Rectal smooth muscle tissue (tissue), 1 donor: ENCODE data around the gene ATAD3B.
"Not testable (repeated sequence)": the region's sequence is repeated elsewhere in the genome, so short reads cannot be mapped to it uniquely, and the experiment has no call there.

Experiments
- H3K27ac ChIP-seq: one replicate; pipeline ENCODE4 v1.7.0; 2013; ENCODE audit warnings: low read depth, low read length, inconsistent platforms
- H3K27me3 ChIP-seq: one replicate; pipeline ENCODE4 v1.7.0; 2013; ENCODE audit warnings: low read length; ENCODE audit not compliant: control insufficient read depth, insufficient read depth
- H3K36me3 ChIP-seq: one replicate; pipeline ENCODE4 v1.7.0; 2013; ENCODE audit warnings: low read length; ENCODE audit not compliant: control insufficient read depth, insufficient read depth
- H3K4me1 ChIP-seq: one replicate; pipeline ENCODE4 v1.7.0; 2013; ENCODE audit warnings: low read length; ENCODE audit not compliant: control insufficient read depth, insufficient read depth
- H3K4me3 ChIP-seq: one replicate; pipeline ENCODE4 v1.7.0; 2013; ENCODE audit warnings: low read length
- H3K9ac ChIP-seq: one replicate; pipeline ENCODE4 v1.7.0; 2013; ENCODE audit warnings: low read length

Gene ATAD3B

GRCh38 chr1:1482856-1483255 is 11.3 kb downstream of the ATAD3B start:
- Histone ChIP-seq H3K9ac (no peak overlapping the region), H3K27ac (no peak overlapping the region), H3K27me3 (no peaks in the 10 kb centered on the region), H3K4me1 (no peaks in the 10 kb centered on the region), H3K4me3 (no peak overlapping the region), H3K36me3 (peaks cover 20% of the 10 kb centered on the region)

- H3K9ac ChIP-seq = no peak overlapping the region
- H3K4me1 ChIP-seq = no peaks in the 10 kb centered on the region
- no peaks in the 10 kb centered on the region for H3K27me3 ChIP-seq
- H3K4me3 ChIP-seq = no peak overlapping the region
- H3K36me3 ChIP-seq = peaks cover 18% of the 10 kb centered on the region
- no peak overlapping the region for H3K27ac ChIP-seq
Measured at GRCh38 chr1:1483714-1484113, 12.1 kb downstream of the ATAD3B start.

- not testable (repeated sequence) for H3K27me3 ChIP-seq, H3K9ac ChIP-seq, H3K27ac ChIP-seq, H3K4me3 ChIP-seq, H3K4me1 ChIP-seq
- peaks cover 14% of the 10 kb centered on the region for H3K36me3 ChIP-seq
Measured at GRCh38 chr1:1484976-1485750, 13.6 kb downstream of the ATAD3B start.

- not testable (repeated sequence) for H3K9ac ChIP-seq, H3K4me3 ChIP-seq, H3K27ac ChIP-seq, H3K4me1 ChIP-seq, H3K27me3 ChIP-seq
- H3K36me3 ChIP-seq = peaks cover 15% of the 10 kb centered on the region
Measured at GRCh38 chr1:1485755-1486317, 14.3 kb downstream of the ATAD3B start.

GRCh38 chr1:1487701-1488100 is 16.1 kb downstream of the ATAD3B start:
- Histone ChIP-seq H3K27me3 (no peaks in the 10 kb centered on the region), H3K4me3 (no peak overlapping the region), H3K4me1 (no peaks in the 10 kb centered on the region), H3K27ac (no peak overlapping the region), H3K9ac (no peak overlapping the region), H3K36me3 (peaks cover 17% of the 10 kb centered on the region)

- Histone ChIP-seq H3K9ac (no peak overlapping the region), H3K4me3 (no peak overlapping the region), H3K27ac (no peak overlapping the region), H3K4me1 (no peaks in the 10 kb centered on the region), H3K27me3 (no peaks in the 10 kb centered on the region), H3K36me3 (peaks cover 14% of the 10 kb centered on the region)
Measured at GRCh38 chr1:1489231-1489630, 17.7 kb downstream of the ATAD3B start.

- no peak overlapping the region for H3K27ac ChIP-seq
- no peak overlapping the region for H3K9ac ChIP-seq
- H3K4me1 ChIP-seq = no peaks in the 10 kb centered on the region
- H3K27me3 ChIP-seq = no peaks in the 10 kb centered on the region
- H3K36me3 ChIP-seq = peaks cover 14% of the 10 kb centered on the region
- H3K4me3 ChIP-seq = no peak overlapping the region
Measured at GRCh38 chr1:1489861-1490260, 18.3 kb downstream of the ATAD3B start.

GRCh38 chr1:1490633-1491230 is 19.2 kb downstream of the ATAD3B start:
- Histone ChIP-seq H3K4me1 (no peaks in the 10 kb centered on the region), H3K27me3 (no peaks in the 10 kb centered on the region), H3K9ac (no peak overlapping the region), H3K27ac (no peak overlapping the region), H3K36me3 (peaks cover 14% of the 10 kb centered on the region), H3K4me3 (no peak overlapping the region)

- Histone ChIP-seq H3K9ac (no peak overlapping the region), H3K4me1 (no peaks in the 10 kb centered on the region), H3K27ac (no peak overlapping the region), H3K36me3 (peaks cover 14% of the 10 kb centered on the region), H3K4me3 (no peak overlapping the region), H3K27me3 (no peaks in the 10 kb centered on the region)
Measured at GRCh38 chr1:1491601-1492000, 20.0 kb downstream of the ATAD3B start.

- peaks cover 11% of the 10 kb centered on the region for H3K36me3 ChIP-seq
- H3K9ac ChIP-seq, H3K4me1 ChIP-seq, H3K27me3 ChIP-seq, H3K4me3 ChIP-seq, H3K27ac ChIP-seq: not testable (repeated sequence)
Measured at GRCh38 chr1:1494311-1494710, 22.7 kb downstream of the ATAD3B start.

GRCh38 chr1:1495461-1495975 is 24.0 kb downstream of the ATAD3B start:
- not testable (repeated sequence) for H3K4me3 ChIP-seq, H3K27ac ChIP-seq, H3K36me3 ChIP-seq, H3K9ac ChIP-seq, H3K27me3 ChIP-seq, H3K4me1 ChIP-seq

- not testable (repeated sequence) for H3K4me3 ChIP-seq, H3K9ac ChIP-seq, H3K27me3 ChIP-seq, H3K4me1 ChIP-seq, H3K36me3 ChIP-seq
- peak overlapping the region; percentile 51 for H3K27ac ChIP-seq
Measured at GRCh38 chr1:1504777-1505365, 33.3 kb downstream of the ATAD3B start.
